Midbrain (tissue), 1 donor: ENCODE measurements around the gene ATP6V0B.

ENCODE experiments used
- DNase-seq: peaks from one replicate; lab custom pipeline; 2025; lab: John Stamatoyannopoulos, UW

Gene ATP6V0B

DNA sequence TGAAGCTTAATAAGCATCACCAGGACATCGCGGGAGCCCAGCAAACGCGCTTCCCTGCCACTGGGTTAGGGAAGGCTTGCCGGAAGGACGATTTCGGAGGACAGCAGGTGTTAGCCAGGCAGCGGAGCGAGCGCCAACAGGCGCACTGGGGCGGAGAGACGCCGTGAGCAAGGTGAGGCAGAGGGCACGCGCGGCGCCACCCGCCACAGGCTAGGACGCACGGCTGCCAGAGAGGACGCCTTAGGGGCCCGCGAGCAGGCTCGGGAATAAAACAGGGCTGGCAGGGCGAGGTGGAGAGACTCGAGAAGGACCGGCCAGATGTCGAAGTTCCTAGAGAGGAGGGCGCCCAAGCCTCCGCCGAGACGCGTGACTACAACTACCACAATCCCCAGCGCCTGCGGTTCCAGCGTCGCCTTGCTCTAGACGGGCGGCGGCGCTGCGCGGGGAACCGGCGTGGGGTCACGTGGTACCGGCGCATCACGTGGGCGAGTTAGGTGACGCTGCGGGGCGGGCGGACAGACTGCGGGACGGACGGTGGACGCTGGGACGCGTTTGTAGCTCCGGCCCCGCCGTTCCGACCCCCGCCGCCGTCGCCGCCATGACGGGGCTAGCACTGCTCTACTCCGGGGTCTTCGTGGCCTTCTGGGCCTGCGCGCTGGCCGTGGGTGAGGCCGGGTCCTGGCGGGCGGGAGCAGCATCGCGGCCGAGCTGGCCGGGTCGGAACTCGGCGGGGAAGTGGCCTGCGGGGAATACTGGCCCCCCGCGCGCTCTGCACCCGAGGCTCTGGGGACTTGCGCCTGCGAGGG is at the start of gene ATP6V0B:
Gene ATP6V0B, plus strand, starts transcription at position 518 of the 806 bp plus-strand sequence. Its CDS starts 81 bp downstream, at position 599.
- peak; percentile 98 for DNase-seq

DNA sequence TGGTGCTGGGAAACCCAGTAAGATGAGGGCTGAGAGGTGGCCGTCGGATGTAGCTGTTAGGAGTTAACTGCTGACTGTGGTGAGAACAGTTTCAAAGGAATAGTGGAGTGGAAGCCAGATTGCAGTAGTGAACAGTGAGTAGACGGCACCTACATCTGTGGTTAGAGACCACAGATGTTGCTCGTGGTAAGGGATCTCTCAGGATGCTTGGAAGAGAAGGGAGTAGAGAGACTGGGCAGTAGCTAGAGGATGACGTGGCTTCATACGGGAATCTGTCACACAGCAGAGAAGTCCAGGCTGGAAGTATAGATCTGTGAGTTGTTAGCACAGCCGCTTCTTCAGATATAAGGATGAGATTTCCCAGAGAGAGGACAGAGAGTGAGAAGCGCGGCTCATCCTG is 48.9 kb upstream of the ATP6V0B start:
- no peak for DNase-seq

DNA sequence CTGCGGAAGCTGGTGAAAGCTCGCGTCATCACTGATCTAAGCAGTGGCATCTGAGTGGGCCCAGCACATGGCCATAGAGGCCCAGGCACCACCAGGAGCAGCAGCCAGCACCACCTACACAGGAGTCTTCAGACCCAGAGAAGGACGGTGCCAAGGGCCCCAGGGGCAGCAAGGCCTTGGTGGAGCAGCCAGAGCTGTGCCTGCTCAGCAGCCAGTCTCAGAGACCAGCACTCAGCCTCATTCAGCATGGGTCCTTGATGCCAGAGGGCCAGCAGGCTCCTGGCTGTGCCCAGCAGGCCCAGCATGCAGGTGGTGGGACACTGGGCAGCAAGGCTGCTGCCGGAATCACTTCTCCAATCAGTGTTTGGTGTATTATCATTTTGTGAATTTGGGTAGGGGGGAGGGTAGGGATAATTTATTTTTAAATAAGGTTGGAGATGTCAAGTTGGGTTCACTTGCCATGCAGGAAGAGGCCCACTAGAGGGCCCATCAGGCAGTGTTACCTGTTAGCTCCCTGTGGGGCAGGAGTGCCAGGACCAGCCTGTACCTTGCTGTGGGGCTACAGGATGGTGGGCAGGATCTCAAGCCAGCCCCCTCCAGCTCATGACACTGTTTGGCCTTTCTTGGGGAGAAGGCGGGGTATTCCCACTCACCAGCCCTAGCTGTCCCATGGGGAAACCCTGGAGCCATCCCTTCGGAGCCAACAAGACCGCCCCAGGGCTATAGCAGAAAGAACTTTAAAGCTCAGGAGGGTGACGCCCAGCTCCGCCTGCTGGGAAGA is 44.4 kb upstream of the ATP6V0B start:
- DNase-seq = no peak

DNA sequence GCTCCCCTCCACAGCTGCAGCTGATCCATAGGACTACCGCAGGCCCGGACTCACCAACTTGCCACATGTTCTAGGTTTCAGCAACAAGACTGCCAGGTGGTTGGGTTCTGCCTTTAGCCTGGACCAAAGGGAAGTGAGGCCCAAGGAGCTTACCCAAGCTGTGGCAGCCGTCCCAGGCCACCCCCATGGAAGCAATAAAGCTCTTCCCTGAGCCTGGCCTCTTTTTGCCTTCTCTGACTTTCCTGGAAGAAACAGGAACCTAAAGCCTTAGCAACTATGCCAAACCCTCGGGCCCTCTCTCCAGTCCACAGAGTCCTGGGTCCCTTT is 43.8 kb upstream of the ATP6V0B start:
- no peak for DNase-seq

DNA sequence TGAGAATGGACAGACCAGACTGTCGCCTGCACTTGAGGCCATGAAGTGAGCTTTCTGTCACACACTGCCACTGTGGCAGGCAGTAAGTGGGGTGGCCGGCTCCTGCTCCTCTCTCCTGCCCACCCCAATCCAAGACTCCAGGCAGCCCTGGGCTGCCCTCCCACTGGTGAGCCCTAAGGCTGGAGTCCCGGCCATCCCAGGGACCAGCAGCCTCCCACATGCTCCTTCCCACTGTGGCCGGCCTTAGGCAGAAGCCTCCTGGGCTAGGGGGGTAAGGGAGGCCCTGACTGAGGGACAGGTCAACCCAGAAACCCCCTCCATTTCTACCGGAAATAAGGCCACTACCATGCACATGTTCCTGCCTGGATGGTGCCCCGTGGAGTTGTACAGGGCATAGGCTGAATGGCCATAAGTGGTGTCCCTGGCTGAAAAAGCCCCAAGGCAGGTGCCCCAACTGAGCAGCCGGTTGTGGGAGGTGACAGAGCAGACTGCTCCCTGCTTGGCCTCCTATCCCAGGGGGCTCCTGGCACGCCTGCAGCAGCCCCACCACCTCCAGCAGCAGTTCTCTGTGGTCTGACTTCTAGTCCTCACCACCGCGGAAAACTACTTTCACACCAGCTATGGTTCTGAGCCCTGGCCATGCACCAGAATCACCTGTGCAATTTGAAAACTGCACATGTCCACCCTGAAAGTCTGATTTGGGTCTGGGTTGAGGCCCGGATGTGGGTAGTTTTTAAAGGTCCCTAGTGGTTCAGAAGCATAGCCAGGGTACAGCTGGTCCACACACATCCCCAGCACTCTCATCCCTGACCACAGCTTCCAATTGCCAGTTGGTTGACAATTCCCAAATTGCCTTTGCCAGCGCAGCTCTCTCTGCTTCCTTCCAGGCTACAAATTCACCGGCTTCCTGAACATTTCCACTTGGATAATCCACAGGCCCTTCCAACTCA is 42.8 kb upstream of the ATP6V0B start:
- DNase-seq = no peak

DNA sequence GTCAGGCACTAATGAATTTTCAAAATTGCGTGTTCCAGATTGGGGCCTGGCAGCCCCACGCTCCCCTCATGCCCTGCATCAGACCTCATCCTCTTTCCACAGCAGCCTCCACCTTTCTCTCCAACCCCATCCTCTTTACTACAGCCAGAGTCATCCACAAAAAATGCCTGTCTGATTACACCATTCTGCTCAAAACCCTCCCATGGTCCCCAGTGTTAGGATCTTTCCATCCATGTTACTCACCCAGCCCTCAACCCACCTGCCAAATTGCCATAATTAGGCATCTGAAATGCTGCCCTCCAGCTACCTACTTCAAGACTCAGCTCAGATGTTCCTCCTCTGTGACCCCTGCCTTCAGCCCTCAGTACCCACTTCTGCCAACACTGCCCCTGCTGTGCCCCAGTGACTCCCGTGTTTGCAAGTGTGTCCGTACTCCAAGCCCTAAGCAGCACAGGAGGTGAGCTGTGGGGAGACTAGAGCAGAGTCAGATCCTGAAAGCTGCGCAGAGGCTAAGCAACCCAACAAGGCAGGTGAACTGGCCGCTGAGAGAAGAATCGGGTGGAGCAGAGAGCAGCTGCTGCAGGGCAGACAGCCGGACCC is 41.9 kb upstream of the ATP6V0B start:
- DNase-seq = no peak

DNA sequence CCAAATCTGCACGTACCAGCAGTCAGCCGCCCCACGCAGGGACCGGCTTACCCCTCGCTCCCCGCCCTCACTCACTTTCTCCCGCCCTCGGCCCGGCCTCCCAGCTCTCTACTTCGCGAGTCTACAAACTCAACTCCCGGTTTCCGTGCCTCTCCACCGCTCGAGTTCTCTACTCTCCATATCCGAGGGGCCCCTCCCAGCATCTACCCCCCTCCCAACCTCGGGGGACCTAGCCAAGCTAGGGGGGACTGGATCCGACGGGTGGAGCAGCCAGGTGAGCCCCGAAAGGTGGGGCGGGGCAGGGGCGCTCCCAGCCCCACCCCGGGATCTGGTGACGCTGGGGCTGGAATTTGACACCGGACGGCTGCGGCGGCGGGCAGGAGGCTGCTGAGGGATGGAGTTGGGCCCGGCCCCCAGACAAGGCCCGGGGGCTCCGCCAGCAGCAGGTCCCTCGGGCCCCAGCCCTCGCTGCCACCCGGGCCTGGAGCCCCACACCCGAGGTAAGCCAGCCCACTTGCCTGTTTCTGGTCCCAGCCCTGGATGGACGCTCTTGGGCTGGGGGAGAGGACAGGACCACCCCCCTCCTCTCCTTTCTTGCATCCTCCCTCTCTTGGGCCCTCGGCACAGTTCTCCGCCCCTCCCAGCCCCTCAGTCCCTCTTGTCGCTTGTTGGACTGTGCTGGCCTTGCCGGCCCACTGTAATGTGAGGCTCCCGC is 41.2 kb upstream of the ATP6V0B start, which contains the start of gene ARTN:
Gene ARTN, plus strand, starts transcription at position 416 of the 715 bp plus-strand sequence. CDS start 1,856 bp downstream, outside the sequence.
- DNase-seq = no peak

DNA sequence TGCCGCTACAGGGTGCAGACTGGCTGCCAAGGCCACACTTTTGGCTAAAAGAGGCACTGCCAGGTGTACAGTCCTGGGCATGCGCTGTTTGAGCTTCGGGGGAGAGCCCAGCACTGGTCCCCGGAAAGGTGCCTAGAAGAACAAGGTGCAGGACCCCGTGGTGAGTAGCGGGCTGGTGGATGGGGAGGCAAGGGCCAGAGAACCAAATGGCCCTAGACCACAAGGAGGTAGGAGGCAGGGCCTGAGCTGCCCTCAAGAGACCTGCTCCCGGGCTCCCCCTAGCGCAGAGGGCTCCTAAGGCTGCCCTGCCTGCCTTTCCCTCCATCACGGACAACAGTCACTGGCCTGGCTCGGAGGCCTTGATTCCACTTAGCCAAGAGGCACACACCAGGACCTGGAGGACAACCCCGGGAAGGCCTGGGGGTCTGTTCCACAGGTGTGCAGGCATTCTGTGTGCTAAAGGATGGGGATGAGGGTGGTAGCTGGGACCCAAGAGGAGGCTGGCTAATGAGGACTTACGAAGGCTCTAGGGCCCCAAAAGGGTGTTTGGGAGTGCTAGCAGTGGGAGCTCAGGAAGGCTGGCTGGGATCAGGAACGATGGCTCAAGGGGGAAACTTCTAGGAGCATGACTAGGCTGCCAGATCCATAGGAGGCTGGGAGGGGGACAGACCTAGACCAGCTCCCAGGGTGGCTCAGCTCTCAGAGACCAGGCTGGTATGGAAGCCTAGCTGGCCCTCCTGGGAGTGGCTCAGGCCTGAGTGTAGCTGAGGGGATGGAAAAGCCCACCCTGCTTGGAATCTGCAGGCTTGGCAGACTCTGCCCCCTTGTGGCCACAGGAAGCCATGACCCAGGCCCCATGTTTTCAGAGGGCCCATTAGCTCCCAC is 40.4 kb upstream of the ATP6V0B start:
- DNase-seq = peak; percentile 46

DNA sequence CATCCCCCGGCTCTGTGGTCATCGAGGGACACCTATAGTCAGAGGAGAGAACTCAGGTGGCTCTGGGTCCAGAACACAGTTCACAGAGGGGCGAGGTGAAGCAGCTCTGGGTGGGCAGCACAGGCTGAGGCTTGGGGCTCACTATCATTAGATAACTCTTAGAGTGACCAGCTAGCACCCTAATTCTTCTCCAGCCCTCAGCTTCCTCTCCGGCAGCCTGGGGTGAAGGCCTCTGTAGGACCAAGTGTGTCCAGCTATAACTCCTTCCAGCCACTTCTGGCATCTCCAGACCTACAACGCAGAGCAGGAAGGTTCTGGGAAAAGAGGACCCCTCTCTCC is 39.8 kb upstream of the ATP6V0B start:
- no peak for DNase-seq

DNA sequence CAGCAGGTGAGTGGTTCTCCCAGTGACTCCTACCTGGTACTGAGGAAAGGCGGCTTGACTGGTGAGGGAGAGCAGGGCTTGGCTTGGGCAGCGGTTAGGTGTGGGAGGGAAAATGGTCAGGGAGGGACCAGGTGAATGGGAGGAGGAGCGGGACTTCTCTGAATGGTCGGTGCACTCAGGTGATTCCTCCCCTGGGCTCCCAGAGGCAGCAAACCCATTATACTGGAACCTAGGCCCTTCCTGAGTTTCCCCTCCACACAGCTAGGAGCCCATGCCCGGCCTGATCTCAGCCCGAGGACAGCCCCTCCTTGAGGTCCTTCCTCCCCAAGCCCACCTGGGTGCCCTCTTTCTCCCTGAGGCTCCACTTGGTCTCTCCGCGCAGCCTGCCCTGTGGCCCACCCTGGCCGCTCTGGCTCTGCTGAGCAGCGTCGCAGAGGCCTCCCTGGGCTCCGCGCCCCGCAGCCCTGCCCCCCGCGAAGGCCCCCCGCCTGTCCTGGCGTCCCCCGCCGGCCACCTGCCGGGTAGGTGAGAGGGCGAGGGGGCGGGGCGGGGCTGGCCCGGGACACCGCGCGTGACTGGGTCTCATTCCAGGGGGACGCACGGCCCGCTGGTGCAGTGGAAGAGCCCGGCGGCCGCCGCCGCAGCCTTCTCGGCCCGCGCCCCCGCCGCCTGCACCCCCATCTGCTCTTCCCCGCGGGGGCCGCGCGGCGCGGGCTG is 38.9 kb upstream of the ATP6V0B start:
- DNase-seq = no peak

DNA sequence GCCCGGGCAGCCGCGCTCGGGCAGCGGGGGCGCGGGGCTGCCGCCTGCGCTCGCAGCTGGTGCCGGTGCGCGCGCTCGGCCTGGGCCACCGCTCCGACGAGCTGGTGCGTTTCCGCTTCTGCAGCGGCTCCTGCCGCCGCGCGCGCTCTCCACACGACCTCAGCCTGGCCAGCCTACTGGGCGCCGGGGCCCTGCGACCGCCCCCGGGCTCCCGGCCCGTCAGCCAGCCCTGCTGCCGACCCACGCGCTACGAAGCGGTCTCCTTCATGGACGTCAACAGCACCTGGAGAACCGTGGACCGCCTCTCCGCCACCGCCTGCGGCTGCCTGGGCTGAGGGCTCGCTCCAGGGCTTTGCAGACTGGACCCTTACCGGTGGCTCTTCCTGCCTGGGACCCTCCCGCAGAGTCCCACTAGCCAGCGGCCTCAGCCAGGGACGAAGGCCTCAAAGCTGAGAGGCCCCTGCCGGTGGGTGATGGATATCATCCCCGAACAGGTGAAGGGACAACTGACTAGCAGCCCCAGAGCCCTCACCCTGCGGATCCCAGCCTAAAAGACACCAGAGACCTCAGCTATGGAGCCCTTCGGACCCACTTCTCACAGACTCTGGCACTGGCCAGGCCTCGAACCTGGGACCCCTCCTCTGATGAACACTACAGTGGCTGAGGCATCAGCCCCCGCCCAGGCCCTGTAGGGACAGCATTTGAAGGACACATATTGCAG is 38.2 kb upstream of the ATP6V0B start:
- peak; percentile 16 for DNase-seq

DNA sequence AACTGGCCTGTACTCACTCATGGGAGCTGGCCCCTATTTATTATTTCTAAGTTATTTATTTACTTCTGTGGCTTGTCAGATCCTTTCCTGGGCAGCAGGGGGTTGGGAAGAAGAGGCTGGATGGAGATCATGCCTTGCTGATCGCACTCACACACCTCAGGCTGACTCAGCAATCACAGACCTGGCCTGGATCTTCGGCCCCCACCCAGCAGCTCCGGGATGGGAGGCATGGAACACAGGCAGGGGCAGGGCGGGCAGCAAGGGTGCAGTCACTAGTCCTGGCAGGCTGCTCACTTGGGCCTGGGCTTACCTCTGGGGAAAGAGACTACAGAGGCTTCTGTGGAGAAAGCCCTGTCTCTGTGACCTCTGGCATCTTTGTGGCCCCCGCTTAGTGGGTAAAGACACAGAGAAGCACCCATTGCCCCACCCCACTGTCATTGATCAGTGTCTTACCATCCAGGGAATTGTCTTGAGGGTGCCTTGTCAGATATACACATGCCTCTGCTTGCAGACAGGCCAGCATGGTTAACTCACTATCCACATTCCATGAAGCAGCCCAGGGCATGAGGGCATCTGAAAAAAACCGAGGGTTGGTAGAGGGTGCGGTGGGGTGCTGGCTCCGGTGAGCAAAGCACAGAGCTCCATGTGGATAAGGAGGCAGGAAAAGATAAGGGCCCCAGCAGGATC is 37.4 kb upstream of the ATP6V0B start:
- no peak for DNase-seq

DNA sequence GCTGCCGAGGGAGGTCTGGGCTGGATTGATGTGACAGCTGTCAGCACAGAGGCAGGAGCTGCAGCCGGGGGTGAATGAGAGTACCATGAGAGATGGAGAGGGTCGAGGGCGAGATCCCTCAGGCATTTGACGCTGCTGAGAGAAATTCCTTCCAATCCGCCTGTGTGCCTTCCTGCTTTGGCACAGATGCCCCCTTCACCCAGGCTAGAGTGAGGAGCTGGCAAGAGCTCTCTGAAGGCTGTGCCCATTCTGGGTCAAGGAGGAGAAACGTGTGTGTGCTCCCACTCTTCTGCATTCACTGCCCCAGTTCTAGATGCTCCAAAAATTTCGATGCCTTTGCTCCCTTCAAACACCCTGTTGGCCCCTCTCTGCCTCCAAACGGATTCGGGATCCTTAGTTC is 36.4 kb upstream of the ATP6V0B start:
- no peak for DNase-seq

DNA sequence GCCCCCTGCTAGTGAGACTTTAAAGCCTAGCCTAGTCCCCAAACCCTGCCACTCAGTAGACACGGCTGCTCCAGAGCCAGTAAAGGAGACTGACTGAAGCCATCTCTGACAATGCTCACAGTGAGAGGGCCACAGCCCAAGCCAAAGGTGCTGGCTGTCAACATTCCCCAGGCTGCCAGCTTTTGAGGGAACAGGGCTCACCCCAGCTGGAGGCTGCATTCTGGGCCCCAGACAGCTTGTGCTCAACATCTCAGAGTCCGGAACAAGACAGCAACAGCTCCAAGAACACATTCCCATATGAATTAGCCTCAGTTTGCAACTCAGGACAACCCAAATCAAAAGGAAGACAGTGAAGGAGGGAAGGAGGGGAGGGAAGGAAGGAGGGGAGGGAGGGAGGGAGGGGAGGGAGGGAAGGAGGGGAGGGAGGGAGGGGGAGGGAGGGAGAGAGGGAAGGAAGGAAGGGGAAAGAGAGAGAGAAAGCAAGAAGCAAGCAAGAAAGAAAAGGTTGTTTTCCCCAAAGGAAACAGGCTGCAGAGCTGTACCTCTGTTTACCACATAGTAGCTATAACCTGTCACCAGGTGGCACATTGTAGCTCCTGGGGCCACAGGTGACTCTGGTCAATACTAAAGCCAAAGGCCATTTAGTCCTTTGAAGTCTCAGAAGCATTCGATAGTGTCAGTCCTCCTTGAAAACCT is 35.7 kb upstream of the ATP6V0B start:
- DNase-seq = peak; percentile 38

DNA sequence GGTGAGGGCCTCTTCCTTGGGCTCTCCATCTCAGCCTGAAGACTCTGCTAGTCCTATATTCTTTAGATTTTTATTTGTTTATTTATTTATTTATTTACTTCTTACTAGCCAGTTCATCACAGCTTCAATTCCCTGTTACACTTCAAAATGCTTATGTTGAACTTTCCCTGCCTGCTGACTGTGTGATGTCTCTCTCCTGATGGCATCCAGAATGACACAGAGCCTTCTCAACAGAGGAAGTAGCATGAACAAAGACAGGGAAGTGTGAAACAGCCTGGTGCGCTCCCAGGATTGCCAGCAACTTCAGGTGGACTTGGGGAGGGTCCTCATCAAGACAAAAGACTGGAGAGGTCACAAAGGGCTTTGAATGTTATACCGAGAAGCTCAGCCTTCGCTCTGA is 32.3 kb upstream of the ATP6V0B start:
- no peak for DNase-seq

DNA sequence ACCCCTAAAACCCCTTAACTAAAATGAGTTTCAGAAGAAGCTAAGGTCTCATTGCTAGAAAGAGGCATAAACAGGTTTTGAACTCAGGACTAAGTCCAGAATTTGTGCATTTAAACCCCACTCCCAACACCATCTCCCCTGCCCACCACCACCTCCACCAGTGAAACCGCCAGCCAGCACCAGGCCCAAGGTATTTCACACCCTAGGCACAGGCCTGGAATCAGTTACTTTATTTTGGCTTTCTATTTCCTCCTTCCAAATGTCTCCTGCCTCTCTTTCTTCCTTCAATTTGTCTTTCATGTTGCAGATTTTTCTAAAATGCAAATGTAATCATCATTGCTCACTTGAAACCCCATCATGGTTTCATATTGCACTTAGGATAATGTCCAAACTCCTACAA is 29.9 kb upstream of the ATP6V0B start:
- DNase-seq = no peak

DNA sequence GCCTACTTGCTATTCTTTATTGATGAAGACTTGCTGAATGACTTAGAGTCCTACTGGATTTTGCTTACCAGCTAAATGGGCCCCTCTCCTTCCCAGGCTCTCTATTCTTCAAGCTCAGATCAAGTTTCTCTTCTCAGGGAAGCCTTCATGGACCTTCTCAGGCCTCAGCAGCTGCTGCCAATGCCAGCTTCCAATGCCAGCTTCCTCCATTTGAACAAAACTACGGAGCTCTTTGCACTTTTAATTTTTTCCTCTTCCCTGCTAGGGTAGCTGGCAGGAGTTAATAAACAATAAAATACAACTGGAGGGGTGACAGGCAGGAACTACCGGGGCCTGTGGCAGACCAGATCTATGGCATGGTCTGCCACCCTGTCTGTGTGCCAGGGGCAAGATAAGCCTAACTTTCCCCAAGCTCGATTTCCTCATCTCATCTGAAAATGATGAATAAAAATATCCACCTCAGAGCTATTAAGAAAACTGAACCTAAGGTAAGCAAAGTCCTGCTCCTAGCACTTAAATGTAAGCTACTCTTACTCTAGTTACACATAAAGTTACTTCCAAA is 29.0 kb upstream of the ATP6V0B start:
- DNase-seq = no peak
